Esophagus squamous epithelium (tissue), 5 donors: ENCODE measurements around the gene PLEKHA8. TPM values are rescaled to one million over a fixed set of nuclear protein-coding genes. Genes with fewer than 3 reads are reported as not detected.

Experiments used
- DNase-seq: peaks from one replicate; lab custom pipeline; 2025; lab: John Stamatoyannopoulos, UW
- H3K27ac ChIP-seq, 4 donors: fragments of 200-600 bp; sonication (generic); one replicate each; pipeline ENCODE4 v1.5.1; 2016 to 2019; ENCODE audit warnings: mild to moderate bottlenecking in 1 of 4
- H3K27me3 ChIP-seq, 4 donors: fragments of 200-600 bp; sonication (generic); 1 replicate in 3 of 4; 2 replicates in 1 of 4; pipeline versions ENCODE4 v1.5.1 to v1.6.0; 2017 to 2021; ENCODE audit warnings: antibody characterized with exemption in 1 of 4
- H3K36me3 ChIP-seq, 3 donors: fragments of 200-600 bp; sonication (generic); one replicate each; pipeline ENCODE4 v1.5.1; 2016 to 2019
- H3K4me1 ChIP-seq, 3 donors: fragments of 200-600 bp; sonication (generic); one replicate each; pipeline ENCODE4 v1.5.1; 2017 to 2019
- H3K4me3 ChIP-seq, 4 donors: fragments of 200-600 bp; sonication (generic); 1 replicate in 3 of 4; 2 replicates in 1 of 4; pipeline ENCODE4 v1.5.1; 2016 to 2019; ENCODE audit warnings: mild to moderate bottlenecking in 2 of 4, moderate library complexity in 1 of 4
- H3K9me3 ChIP-seq, 3 donors: fragments of 200-600 bp; sonication (generic); one replicate each; pipeline ENCODE4 v1.5.1; 2016 to 2019
- CTCF ChIP-seq, 6 experiments: fragments of 450-650 bp in 4 of 6; fragments of 200-600 bp in 2 of 6; sonication (generic) in 2 of 6; IDR thresholded peaks; one replicate each; pipeline ENCODE4 v1.5.1; 2016 to 2019; ENCODE audit warnings: antibody characterized with exemption in 6 of 6, mild to moderate bottlenecking in 4 of 6, moderate library complexity in 4 of 6
- POLR2A ChIP-seq, 4 donors: fragments of 450-650 bp; IDR thresholded peaks; one replicate each; pipeline ENCODE4 v1.6.1; 2017; ENCODE audit warnings: antibody characterized with exemption in 4 of 4, mild to moderate bottlenecking in 4 of 4, moderate library complexity in 3 of 4
- WGBS, 2 donors: methylation state at CpG; one replicate each; pipeline ENCODE4 v1.1.5; 2018; 5-methylcytosine and 5-hydroxymethylcytosine counted together
- intact Hi-C: fragments of 100-400 bp; cut with DNase I; formaldehyde crosslinking; loops from one replicate; pipeline ENCODE4 v1.15.0; 2022
- total RNA-seq, 4 donors: library from RNA; depleted of rRNA; stranded (reverse); fragments of >200 nt; gene quantifications; one replicate each; pipeline ENCODE4 v1.1.0, GENCODE V29; 2016
- donor health status: DM: yes; HTN: yes; CAD: no.

The PLEKHA8 gene
- total RNA-seq, 4 donors from 2014 or later: 5.1 to 10.5 (median 5.9) TPM

- DNase-seq: no peak
- no peaks in the 10 kb centered on the region for H3K27me3 ChIP-seq
- peak overlapping the region in 2 of 4 donors; percentile 30 to 38 for H3K27ac ChIP-seq
- peaks cover 0 to 10% (median 0%) of the 10 kb centered on the region in 3 donors for H3K36me3 ChIP-seq
- H3K4me3 ChIP-seq: no peak overlapping the region
- no peaks in the 10 kb centered on the region for H3K9me3 ChIP-seq
- H3K4me1 ChIP-seq: peaks cover 0 to 10% (median 0%) of the 10 kb centered on the region in 3 donors
- intact Hi-C loops: no loop called here
- no peak for TF ChIP-seq POLR2A (IDR thresholded peaks at IDR 0.05)
- no peak for TF ChIP-seq CTCF (IDR thresholded peaks at IDR 0.05)
These were observed 12.7 kb downstream of the PLEKHA8 start for GRCh38 chr7:30040938-30041337.

- H3K27ac ChIP-seq: no peak overlapping the region
- TF ChIP-seq POLR2A (IDR thresholded peaks at IDR 0.05) (no peak), CTCF (IDR thresholded peaks at IDR 0.05) (no peak)
- H3K4me3 ChIP-seq: no peak overlapping the region
- no peak for DNase-seq
- peaks cover 0 to 18% (median 3%) of the 10 kb centered on the region in 3 donors for H3K36me3 ChIP-seq
- H3K9me3 ChIP-seq: no peaks in the 10 kb centered on the region
- H3K4me1 ChIP-seq: peaks cover 0 to 10% (median 0%) of the 10 kb centered on the region in 3 donors
- H3K27me3 ChIP-seq: no peaks in the 10 kb centered on the region
- whole genome bisulfite sequencing, 2 donors: 95 to 98% methylated on average over 3 to 4 of the region's 4 CpGs
- intact Hi-C loops: no loop called here
These were observed 13.5 kb downstream of the PLEKHA8 start for GRCh38 chr7:30041526-30042269.

- intact Hi-C loops: no loop called here
- DNase-seq: no peak
- Histone ChIP-seq H3K36me3 (peaks cover 0 to 60% (median 7%) of the 10 kb centered on the region in 3 donors), H3K27me3 (no peaks in the 10 kb centered on the region), H3K27ac (no peak overlapping the region), H3K4me1 (no peaks in the 10 kb centered on the region), H3K9me3 (no peaks in the 10 kb centered on the region), H3K4me3 (no peak overlapping the region)
- TF ChIP-seq POLR2A (IDR thresholded peaks at IDR 0.05) (no peak), CTCF (IDR thresholded peaks at IDR 0.05) (no peak)
- WGBS, 2 donors: 93 to 94% methylated on average over 2 to 3 of the region's 3 CpGs
These were observed 18.0 kb downstream of the PLEKHA8 start for GRCh38 chr7:30046127-30046770.

- Histone ChIP-seq H3K4me1 (no peaks in the 10 kb centered on the region), H3K4me3 (no peak overlapping the region), H3K36me3 (peaks cover 3 to 69% (median 7%) of the 10 kb centered on the region in 3 donors), H3K9me3 (no peaks in the 10 kb centered on the region), H3K27ac (no peak overlapping the region), H3K27me3 (no peaks in the 10 kb centered on the region)
- DNase-seq: no peak
- TF ChIP-seq CTCF (IDR thresholded peaks at IDR 0.05): no peak
- no peak for TF ChIP-seq POLR2A (IDR thresholded peaks at IDR 0.05)
- intact Hi-C loops: no loop called here
- 51 to 56% methylated on average over 2 of the region's 2 CpGs for WGBS, 2 donors
These were observed 18.9 kb downstream of the PLEKHA8 start for GRCh38 chr7:30047124-30047523.

- no peaks in the 10 kb centered on the region for H3K9me3 ChIP-seq
- no peak overlapping the region for H3K27ac ChIP-seq
- intact Hi-C loops: no loop called here
- H3K27me3 ChIP-seq: no peaks in the 10 kb centered on the region
- no peaks in the 10 kb centered on the region for H3K4me1 ChIP-seq
- peaks cover 4 to 76% (median 7%) of the 10 kb centered on the region in 3 donors for H3K36me3 ChIP-seq
- DNase-seq: no peak
- TF ChIP-seq POLR2A (IDR thresholded peaks at IDR 0.05) (no peak), CTCF (IDR thresholded peaks at IDR 0.05) (no peak)
- 86 to 90% methylated on average over 2 of the region's 2 CpGs for WGBS, 2 donors
- H3K4me3 ChIP-seq: no peak overlapping the region
These were observed 20.4 kb downstream of the PLEKHA8 start for GRCh38 chr7:30048582-30048981.
